ENCODE measurements around the gene PRSS33.

Gene PRSS33

GRCh38 chr16:2787406-2787805 lies at the start of gene PRSS33:
TSS of gene PRSS33 (minus strand) at chr16:2787560. CDS start at chr16:2786547, 1,013 bp downstream.
- no peak for DNase-seq (ENCODE audit: low read depth in 3 of 3)

DNA sequence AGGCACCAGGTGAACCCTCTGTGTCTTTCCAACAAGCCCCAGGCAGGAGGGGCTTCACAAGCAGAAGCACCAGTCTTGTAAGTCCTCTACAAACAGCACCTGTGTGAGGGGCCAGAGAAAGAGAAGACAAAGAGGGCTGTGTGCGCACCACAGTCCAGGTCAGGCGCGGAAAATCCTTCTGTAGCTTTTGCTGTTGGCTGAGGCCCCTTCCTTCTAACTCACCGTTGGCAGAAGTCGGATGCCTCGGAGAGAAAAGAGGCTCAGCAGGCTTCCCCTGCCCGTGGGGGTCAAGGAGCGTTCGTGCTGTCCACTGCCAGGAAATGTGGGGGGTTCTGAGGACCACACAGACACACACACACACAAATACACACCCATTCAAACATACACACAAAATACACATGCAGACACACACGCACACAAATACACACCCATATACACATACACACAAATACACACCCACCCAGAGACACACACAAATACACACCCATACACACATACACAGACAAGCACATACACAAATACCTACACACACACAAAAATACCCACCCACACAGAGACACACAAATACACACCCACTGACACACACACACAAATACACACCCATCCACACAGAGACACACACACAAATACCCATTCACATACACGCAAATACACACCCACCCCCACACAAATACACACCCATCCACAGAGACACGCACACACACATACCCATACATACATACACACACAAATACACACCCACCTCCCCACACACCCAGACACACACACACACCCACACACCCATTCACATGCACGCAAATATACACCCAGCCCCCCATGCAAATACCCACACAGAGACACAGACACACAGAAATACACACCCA lies 49.5 kb upstream of the PRSS33 start:
- DNase-seq (ENCODE audit: low read depth in 3 of 3) = no peak

GRCh38 chr16:2835638-2836493 lies 48.5 kb upstream of the PRSS33 start:
- no peak for DNase-seq (ENCODE audit: low read depth in 3 of 3)

GRCh38 chr16:2834968-2835367 lies 47.6 kb upstream of the PRSS33 start:
- no peak for DNase-seq (ENCODE audit: low read depth in 3 of 3)

DNA sequence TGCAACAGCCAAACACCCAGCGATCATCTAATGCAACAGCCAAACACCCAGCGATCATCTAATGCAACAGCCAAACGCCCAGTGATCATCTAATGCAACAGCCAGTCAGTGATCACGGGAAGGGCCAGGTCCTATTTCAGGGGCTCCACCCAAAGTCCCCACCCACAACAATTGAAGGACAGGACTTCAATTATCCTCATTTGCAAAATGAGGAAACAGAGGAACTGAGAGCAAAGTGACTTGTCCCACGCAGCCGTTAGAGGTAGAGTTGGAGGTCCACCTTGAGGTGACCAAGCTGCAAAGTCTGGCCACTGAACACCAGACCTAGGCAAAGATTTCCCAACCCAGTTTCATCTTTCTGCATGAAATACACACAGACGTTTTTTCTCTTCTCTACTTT lies 46.4 kb upstream of the PRSS33 start:
- DNase-seq (ENCODE audit: low read depth in 3 of 3) = no peak

GRCh38 chr16:2831203-2831602 lies 43.8 kb upstream of the PRSS33 start:
- no peak for DNase-seq (ENCODE audit: low read depth in 3 of 3)

DNA sequence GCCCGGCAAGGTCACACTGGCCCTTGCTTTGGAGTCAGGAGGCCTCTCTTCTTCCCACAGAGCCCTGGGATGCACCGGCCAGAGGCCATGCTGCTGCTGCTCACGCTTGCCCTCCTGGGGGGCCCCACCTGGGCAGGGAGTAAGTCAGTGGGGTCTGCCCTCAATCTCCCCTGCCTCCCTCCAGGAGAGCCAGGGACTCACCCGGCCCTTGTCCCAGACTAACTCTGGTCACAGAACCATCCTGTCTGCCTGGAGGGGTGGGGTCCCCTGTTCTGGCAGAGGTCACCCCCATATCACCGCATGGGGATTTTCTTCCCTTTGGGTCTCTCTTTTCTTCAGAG lies 43.0 kb upstream of the PRSS33 start:
- no peak for DNase-seq (ENCODE audit: low read depth in 3 of 3)

DNA sequence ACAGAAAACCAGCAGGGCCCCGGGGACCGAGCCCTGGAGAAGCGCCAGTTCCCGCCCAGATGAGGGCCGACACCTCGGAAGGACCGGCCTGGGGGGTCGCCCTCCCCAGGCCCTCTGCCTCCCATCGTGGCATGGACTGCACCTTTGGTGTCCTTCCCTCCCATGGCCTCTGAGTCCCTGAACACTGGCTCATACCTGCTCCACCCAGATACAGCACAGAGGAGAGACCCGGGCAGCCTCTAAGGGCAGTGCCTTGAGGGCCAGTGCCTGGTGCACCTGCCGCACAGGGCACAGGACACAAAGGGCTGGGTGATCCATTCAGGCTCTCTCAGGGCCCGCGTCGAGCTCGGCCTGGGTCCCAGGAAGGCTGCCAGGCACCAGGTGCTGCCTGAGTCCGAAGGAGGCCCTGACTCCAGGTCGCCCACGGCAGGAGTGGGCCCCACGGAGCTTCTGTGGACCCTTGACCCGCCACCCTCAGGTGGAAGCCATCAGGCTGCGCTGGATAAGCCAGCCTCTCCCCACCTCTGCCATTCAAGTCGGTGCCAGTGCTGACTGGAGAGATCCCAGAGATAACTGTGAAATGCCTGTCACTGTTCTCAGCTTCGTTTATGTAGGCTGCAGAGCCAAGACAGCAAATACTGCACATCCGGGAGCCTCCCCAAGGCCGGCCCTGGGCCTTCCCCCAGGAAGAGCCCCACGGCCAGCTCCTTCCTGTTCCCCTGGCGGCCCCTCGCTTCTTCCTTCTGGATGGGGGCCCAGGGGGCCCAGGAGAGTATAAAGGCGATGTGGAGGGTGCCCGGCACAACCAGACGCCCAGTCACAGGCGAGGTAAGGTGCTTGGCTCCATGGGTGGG lies 42.4 kb upstream of the PRSS33 start, which contains the start of gene ZG16B:
Gene ZG16B, plus strand, starts transcription at position 803 of the 854 bp plus-strand sequence. CDS start 139 bp downstream, outside the sequence.
- DNase-seq (ENCODE audit: low read depth in 3 of 3) = no peak

DNA sequence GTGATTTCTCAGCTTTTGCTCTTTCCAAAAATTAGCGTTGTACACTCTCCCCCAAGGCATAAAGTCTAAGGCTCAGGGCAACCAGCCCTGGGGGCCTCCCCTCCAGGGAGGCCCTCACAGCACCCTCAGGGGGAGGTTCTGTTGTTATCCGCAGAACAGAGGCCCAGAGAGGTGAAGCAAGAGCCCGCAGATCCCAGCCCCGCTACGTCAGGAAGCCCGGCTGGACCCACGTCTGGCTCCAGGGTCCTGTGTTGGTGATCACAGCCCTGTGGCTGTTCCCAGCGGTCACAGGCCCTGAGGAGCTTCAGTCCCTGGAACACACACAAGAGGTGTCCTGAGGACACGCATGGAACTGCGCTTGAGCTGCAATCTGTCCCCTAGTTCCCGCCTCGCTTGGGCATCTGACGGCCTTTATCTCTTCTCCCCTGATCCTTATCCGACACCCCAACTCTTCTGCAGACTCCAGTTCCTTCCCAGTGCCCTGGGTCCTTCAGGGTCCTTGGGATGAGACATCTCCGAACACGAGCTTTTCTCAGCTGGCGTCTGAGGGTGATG lies 41.6 kb upstream of the PRSS33 start:
- no peak for DNase-seq (ENCODE audit: low read depth in 3 of 3)

DNA sequence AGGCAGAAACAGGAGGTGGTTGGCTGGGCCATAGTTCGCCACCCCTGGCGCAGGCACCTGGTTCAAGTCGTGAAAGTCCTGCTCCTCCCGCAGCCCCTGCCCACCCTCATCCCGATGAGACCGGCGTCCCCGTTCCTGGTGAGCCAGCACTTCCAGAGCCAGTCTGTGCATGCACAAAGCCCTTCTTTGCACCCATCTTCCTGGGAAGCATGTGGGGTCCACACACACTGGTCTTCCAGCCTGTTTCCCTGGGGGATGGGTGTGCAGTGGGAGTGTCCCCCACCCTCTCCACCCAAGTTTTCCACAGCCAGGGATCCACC lies 41.1 kb upstream of the PRSS33 start:
- DNase-seq (ENCODE audit: low read depth in 3 of 3) = no peak

GRCh38 chr16:2827831-2828520 lies 40.6 kb upstream of the PRSS33 start:
- DNase-seq (ENCODE audit: low read depth in 3 of 3) = no peak

GRCh38 chr16:2827374-2827791 lies 40.0 kb upstream of the PRSS33 start:
- DNase-seq (ENCODE audit: low read depth in 3 of 3) = no peak

GRCh38 chr16:2826591-2827373 lies 39.4 kb upstream of the PRSS33 start:
- no peak for DNase-seq (ENCODE audit: low read depth in 3 of 3)

- DNase-seq (ENCODE audit: low read depth in 3 of 3) = no peak
Observed at GRCh38 chr16:2825906-2826305, 38.5 kb upstream of the PRSS33 start.

DNA sequence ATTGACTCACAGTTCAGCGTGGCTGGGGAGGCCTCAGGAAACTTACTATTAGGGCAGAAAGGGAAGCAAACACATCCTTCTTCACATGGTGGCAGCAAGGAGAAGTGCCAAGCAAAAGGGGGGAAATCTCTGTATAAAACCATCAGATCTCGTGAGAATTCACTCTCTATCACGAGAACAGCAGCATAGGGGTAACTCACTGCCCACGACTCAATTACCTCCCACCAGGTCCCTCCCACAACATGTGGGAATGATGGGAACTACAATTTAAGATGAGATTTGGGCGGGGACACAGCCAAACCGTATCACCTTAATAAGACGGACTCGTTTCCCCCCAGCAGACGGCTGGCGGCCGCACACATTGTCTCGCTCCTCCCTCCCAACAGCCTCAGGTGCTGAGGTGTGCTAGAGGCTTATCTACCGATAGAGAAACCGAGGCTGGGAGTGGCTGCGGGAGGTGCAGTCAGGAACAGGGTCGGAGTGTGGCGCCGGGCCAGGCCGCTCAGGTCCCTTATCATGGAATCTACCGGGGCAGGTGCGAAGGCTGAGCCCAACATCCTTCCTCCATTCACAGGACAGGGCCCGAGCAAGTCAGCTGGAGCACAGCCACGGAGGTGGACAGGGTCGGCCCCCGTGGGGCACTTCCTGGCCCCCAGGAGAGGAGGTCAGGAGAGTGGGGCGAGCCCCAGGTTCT lies 37.8 kb upstream of the PRSS33 start:
- no peak for DNase-seq (ENCODE audit: low read depth in 3 of 3)

DNA sequence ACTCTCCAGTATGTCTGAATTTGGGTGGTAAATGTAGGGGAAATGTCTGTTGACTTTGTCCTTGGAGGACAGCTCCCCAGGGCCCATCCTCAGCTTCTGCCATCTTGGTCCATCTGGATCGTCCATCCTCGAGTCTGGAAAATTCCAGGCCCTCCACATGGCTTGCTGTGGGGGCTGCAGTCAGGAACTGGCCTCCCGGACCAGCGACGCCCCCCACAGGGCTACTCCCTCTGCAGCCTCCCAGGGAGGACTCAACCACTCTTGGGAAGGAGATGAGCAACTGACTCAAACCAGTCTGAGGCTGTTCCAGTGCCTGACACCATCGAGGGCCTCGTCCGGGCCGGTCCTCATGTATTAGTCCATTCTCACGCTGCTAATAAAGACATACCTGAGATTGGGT lies 37.3 kb upstream of the PRSS33 start:
- DNase-seq (ENCODE audit: low read depth in 3 of 3) = no peak

- no peak for DNase-seq (ENCODE audit: low read depth in 3 of 3)
Observed at GRCh38 chr16:2822496-2822895, 35.1 kb upstream of the PRSS33 start.

DNA sequence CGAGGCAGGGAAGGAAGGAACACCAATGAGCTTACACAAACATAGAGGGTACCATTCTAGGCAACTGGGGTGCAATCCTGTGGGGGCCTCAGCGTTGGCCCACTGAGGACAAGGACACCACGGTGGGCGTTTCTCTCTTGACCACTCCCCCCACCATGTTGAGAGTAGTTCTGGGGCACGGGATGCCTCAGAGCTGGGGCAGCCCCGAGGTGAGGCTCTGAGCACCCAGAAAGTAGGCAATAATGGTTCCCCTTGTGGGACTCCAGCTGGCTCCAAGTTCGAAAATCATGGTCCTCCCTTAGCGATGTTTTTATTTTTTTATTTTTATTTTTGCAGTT lies 34.8 kb upstream of the PRSS33 start:
- no peak for DNase-seq (ENCODE audit: low read depth in 3 of 3)

GRCh38 chr16:2821487-2822157 lies 34.3 kb upstream of the PRSS33 start:
- DNase-seq (ENCODE audit: low read depth in 3 of 3) = no peak
